PC-3 (cell line): ENCODE results near the gene FAM3B.

Source experiments
- EZH2phosphoT487 ChIP-seq: fragments of 300-600 bp; sonication (generic); IDR thresholded peaks from 2 replicates; pipeline ENCODE4 v1.6.1; 2018; ENCODE audit warnings: mild to moderate bottlenecking, antibody characterized with exemption, low read length, borderline replicate concordance
- TF ChIP-seq, protein P1 (sequence below): fragments of 300-600 bp; sonication (generic); conservative IDR thresholded peaks from 2 replicates; pipeline ENCODE4 v1.5.1; 2017; ENCODE audit warnings: antibody characterized with exemption, low read depth, mild to moderate bottlenecking, low read length

DNA sequence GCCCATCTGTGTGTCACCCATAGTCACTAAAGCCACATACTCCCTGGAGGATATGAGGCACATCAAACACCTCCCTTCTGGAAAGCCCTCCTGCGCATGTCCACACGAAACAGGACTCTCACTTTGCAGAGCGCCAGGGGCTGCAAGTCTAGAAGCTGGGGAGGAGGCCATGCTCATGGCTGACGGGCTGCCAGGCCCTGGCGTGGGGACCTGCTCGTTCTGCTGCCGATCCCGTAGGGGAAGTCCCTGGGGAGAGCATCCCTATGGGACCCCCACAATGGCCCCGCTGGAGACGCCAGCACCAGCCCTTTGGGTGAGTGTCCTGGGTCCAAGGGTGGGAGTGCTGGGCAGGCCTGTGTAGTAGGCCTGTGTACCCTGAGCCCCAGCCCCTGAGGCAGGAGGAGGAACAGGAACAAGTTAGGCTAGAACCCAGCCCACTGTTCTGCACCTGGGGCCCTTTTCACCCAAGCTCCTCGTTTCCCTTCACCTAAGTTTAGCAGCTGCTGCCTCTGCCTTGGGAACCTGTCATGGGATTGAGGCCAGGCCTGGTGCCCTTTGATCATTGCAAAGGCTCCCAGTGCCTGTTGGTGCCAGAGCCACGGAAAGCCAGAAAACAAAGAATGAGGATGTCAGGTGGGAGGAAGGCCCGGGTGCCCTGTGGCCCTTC is 9.9 kb downstream of the FAM3B start:
- TF ChIP-seq, protein P1, sequence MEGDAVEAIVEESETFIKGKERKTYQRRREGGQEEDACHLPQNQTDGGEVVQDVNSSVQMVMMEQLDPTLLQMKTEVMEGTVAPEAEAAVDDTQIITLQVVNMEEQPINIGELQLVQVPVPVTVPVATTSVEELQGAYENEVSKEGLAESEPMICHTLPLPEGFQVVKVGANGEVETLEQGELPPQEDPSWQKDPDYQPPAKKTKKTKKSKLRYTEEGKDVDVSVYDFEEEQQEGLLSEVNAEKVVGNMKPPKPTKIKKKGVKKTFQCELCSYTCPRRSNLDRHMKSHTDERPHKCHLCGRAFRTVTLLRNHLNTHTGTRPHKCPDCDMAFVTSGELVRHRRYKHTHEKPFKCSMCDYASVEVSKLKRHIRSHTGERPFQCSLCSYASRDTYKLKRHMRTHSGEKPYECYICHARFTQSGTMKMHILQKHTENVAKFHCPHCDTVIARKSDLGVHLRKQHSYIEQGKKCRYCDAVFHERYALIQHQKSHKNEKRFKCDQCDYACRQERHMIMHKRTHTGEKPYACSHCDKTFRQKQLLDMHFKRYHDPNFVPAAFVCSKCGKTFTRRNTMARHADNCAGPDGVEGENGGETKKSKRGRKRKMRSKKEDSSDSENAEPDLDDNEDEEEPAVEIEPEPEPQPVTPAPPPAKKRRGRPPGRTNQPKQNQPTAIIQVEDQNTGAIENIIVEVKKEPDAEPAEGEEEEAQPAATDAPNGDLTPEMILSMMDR = no peak
- TF ChIP-seq EZH2phosphoT487 = no peak
